ENCODE measurements around the gene FAM13A.

DNA sequence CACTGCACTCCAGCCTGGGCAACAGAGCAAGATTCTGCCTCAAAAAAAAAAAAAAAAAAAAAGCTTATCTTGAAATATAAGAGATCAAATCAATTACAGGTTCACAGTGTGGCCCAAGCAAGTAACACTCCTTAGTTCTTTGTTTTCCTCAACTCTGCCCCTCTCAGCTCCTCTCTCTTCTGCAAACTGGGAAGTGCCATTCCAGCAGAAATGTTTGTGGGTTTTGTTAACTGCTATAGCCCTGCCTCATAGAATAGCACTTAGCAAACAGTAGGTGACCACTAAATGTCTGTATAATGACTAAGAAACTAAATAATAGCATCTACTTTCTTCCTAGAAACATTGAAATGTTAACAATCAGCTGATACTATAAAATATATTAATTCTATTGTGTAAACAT, 199.4 kb downstream of the FAM13A start:
- TF ChIP-seq POLR2A (IDR thresholded peaks at IDR 0.05; ENCODE audit: control extremely low read depth in 1 of 2, low read depth in 2 of 2, low read length in 2 of 2) (no peak), CTCF (IDR thresholded peaks at IDR 0.05; ENCODE audit: control extremely low read depth in 1 of 3, insufficient read depth in 1 of 3, low read depth in 1 of 3, low read length in 3 of 3) (no peak), EZH2 (IDR thresholded peaks at IDR 0.05; ENCODE audit: low read depth, low read length, severe bottlenecking) (no peak), RAD21 (IDR thresholded peaks at IDR 0.05 in 1 of 2, conservative IDR thresholded peaks at IDR 0.05 in 1 of 2; ENCODE audit: low read depth in 2 of 2, low read length in 2 of 2) (no peak), TAF1 (IDR thresholded peaks at IDR 0.05; ENCODE audit: low read depth, low read length) (no peak), POLR2AphosphoS5 (IDR thresholded peaks at IDR 0.05; ENCODE audit: low read depth, low read length) (no peak), CBX8 (IDR thresholded peaks at IDR 0.05; ENCODE audit: borderline replicate concordance, low read depth, low read length) (no peak), RBBP5 (IDR thresholded peaks at IDR 0.05; ENCODE audit: borderline replicate concordance, low read depth, low read length) (no peak), YY1 (IDR thresholded peaks at IDR 0.05; ENCODE audit: low read depth, low read length) (no peak)
- TF ChIP-seq, protein P1, sequence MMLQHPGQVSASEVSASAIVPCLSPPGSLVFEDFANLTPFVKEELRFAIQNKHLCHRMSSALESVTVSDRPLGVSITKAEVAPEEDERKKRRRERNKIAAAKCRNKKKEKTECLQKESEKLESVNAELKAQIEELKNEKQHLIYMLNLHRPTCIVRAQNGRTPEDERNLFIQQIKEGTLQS (IDR thresholded peaks at IDR 0.05; ENCODE audit: insufficient read depth, low read depth, low read length) = no peak

Measured in H1 (cell line).